Fibroblast of skin of scalp (primary cell): ENCODE measurements around the gene S100Z.

ENCODE experiments used
- DNase-seq: peaks from one replicate; pipeline ENCODE4 v3.0.0-alpha.2; 2013

Gene S100Z

DNA sequence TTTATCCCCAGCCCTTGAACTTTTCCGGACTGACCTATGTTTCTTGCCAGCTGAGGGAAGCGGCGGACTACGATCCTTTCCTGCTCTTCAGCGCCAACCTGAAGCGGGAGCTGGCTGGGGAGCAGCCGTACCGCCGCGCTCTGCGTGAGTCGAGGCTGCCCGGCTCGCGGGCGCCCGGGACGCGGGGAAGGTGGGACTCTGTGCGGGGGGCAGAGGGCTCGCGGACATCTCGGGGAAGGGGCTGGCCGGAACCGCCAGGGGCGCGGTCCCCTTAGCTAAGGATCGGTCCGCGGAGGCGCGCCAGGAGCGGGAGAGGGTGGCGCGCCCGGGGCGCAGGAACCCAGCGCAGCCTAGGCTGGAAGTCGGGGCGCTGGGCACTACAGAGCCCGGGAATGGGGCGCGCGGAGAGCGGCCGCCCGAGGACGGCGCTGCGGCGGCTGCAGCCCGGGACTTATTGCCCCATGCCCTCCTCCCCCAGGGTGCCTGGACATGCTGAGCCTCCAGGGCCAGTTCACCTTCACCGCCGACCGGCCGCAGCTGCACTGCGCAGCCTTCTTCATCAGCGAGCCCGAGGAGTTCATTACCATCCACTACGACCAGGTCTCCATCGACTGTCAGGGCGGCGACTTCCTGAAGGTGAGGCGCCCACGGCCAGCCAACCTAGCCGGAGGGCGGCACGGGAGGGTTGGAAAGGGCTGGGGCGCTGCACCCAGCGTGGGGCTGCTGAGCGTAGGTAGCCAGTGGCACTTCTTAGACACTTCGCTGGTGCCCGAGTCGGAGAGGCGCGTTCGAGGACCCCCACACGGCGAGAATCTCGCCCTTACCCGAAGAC is 104.0 kb downstream of the S100Z start:
- no peak for DNase-seq

DNA sequence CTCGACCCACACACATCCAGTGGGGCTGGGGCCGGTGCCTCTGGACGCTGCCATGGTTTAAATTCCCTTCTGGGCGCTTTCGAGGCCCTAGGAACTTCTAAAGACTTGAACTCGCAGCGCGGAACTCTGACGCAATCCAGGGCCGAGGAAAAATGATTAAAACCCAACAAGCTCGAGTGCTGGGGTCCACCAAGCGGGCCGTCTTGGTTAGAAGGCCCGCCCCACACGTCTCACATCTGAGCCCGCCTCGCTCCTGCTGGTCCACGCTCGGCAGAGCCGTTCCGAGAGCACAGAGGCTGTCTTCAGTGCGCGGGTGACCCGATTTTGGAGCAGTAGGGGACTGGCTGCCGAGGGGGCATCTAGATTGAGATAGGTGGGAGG is 104.6 kb downstream of the S100Z start:
- DNase-seq: no peak

DNA sequence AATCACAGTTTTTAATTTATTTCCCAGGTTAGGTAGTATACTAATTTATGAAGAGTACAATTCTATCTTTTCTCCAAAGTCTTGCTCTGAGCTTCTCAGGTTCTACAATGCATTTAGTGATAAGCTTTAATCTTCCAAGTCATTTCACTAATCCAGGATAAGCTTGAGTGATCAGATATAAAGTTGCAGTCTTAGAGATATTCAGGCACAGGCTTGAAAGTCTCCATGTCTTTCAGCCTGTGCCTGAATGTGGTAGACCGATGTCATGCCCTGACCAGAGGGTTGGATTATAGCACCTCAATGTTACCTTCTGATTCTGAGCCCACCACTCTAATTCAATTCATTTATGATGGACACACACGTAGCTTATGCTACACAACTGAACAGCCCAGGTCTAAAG is 106.2 kb downstream of the S100Z start:
- DNase-seq: no peak

DNA sequence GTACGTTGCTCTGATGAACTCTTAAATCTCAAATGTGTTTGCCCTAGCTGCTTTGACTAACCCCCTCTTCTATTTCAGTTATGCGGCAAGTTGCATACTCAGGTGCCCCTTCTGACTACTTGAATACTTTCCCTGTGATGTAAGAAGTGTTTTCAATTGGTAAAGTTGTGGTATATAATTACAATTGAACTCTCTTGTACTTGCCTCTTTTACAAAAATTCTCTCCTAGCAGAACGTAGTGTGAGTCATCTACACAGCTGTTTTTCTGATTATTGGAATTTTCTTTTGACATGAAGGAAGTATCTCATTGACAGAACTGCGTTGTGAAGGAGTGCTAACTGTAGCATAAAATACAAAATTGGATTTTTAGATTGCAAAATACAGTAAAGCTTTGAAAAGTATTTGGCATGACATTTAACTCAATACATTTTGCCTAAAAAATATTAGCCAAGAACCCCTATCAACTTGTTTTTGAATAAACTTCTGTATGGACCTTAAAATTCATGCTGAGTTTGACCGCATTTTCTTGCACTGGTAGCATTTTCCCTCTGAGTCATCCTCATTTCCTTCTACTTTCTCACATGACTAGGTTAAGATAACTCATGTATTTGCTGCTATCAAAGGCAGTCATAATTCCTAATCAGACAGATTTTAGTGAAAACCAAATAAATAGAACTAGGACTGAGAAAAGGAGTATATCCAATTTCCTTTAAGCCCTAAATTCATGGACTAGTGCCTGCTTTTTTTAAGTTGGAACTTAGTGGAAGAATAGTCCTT is 109.4 kb downstream of the S100Z start:
- DNase-seq: peak; percentile 59

DNA sequence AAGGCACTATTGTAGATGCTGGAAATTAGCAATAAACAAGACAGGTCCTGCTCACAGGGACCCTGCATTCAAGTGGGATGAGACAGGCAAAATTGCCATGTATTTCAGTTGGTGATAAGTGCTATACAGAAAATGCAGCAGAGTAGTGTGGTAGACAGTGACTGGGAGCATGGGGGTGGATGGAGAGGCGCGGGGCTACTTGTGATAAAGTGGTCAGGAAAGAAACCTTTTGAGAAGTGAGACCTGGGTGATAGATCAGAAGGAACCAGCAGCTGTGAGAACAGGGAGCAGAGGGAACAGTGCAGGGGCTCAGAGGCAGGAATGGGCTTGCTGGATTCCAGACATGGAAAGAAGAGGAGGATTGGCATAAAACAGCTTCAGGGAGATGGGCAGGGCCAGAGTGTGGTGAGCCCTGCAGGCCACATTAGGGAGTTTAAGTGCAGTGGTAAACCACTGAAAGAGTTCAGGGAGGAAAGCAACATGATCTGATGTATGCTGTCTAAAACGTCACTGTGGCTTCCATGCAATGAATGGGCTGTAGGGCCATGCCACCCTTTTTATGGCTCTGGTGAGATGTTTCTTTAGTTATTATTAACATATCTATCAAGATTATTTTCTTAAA is 110.3 kb downstream of the S100Z start:
- no peak for DNase-seq

DNA sequence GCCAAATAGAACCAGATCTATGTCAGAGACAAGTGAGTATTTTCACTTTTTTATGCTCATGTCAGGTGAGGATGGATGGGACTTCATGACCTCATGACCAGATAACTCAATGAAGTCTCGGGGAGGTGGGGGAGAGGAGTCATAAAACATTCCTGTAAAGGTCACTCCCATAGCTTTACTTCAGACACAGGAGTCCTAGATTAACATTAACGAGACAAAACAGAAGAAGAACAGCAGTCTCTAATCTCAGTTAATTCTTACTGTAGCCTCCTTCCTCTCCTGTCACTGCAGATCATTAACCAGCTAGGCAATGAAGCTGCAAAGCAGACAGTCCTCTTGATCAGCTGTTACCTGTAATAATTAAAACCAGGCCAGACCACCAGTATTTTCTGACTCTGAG is 114.2 kb downstream of the S100Z start:
- no peak for DNase-seq
